HG03571 (cell line): ENCODE data around the gene LRRN4CL.
"Not testable (repeated sequence)": the region's sequence is repeated elsewhere in the genome, so short reads cannot be mapped to it uniquely, and the experiment has no call there.

ENCODE experiments used
- ATAC-seq: cut with Tn5 transposase; IDR thresholded peaks from one replicate; pipeline ENCODE4 v1.9.1; 2021; ENCODE audit not compliant: unreplicated experiment

Gene LRRN4CL

GRCh38 chr11:62710001-62710345 is 20.6 kb upstream of the LRRN4CL start:
- no peak for ATAC-seq

- peak; percentile 60 for ATAC-seq
These were observed 20.1 kb upstream of the LRRN4CL start for GRCh38 chr11:62709247-62710000.

- no peak for ATAC-seq
These were observed 19.5 kb upstream of the LRRN4CL start for GRCh38 chr11:62708793-62709192.

GRCh38 chr11:62708392-62708791 is 19.1 kb upstream of the LRRN4CL start:
- ATAC-seq: no peak

- ATAC-seq: no peak
These were observed 18.0 kb upstream of the LRRN4CL start, which contains the start of the genes BSCL2 and GNG3 for GRCh38 chr11:62707277-62707861. TSS of gene BSCL2 (minus strand) at chr11:62707424. CDS start at chr11:62707195, 229 bp downstream. TSS of gene GNG3 (plus strand) at chr11:62707676. CDS start at chr11:62708296, 620 bp downstream.

GRCh38 chr11:62706850-62707247 is 17.5 kb upstream of the LRRN4CL start:
- ATAC-seq: no peak

- peak; percentile 53 for ATAC-seq
These were observed 16.8 kb upstream of the LRRN4CL start for GRCh38 chr11:62705880-62706849.

- ATAC-seq: no peak
These were observed 16.1 kb upstream of the LRRN4CL start for GRCh38 chr11:62705413-62705812.

- ATAC-seq: not testable (repeated sequence)
These were observed 14.6 kb upstream of the LRRN4CL start for GRCh38 chr11:62703921-62704320.

- ATAC-seq: no peak
These were observed 12.9 kb upstream of the LRRN4CL start for GRCh38 chr11:62702246-62702645.

- ATAC-seq: no peak
These were observed 5.3 kb upstream of the LRRN4CL start for GRCh38 chr11:62694455-62695167.

- not testable (repeated sequence) for ATAC-seq
These were observed 4.3 kb upstream of the LRRN4CL start for GRCh38 chr11:62693624-62694023.

- no peak for ATAC-seq
These were observed 839 bp downstream of the LRRN4CL start for GRCh38 chr11:62688491-62688890.

GRCh38 chr11:62687508-62688396 is 1.6 kb downstream of the LRRN4CL start:
- no peak for ATAC-seq

- ATAC-seq: no peak
These were observed 6.8 kb downstream of the LRRN4CL start for GRCh38 chr11:62682518-62682917.

GRCh38 chr11:62680825-62681240 is 8.5 kb downstream of the LRRN4CL start:
- no peak for ATAC-seq

- peak; percentile 51 for ATAC-seq
These were observed 10.3 kb downstream of the LRRN4CL start, which contains the start of gene UBXN1 for GRCh38 chr11:62678770-62679696. TSS of gene UBXN1 (minus strand) at chr11:62679073. CDS start at chr11:62678923, 150 bp downstream.

GRCh38 chr11:62678433-62678769 is 10.9 kb downstream of the LRRN4CL start:
- no peak for ATAC-seq

- no peak for ATAC-seq
These were observed 11.6 kb downstream of the LRRN4CL start for GRCh38 chr11:62677714-62678113.
